ENCODE results near the gene WBP11.
"Not testable (repeated sequence)": the region's sequence is repeated elsewhere in the genome, so short reads cannot be mapped to it uniquely, and the experiment has no call there.

GRCh38 chr12:14766020-14766419, 37.3 kb downstream of the WBP11 start:
- not testable (repeated sequence) for TF ChIP-seq CTCF, EZH2, EZH2phosphoT487 (IDR thresholded peaks at IDR 0.05)

Measured in neural progenitor cell (in vitro differentiated cells).